ENCODE data around the gene MEIS1.

DNA sequence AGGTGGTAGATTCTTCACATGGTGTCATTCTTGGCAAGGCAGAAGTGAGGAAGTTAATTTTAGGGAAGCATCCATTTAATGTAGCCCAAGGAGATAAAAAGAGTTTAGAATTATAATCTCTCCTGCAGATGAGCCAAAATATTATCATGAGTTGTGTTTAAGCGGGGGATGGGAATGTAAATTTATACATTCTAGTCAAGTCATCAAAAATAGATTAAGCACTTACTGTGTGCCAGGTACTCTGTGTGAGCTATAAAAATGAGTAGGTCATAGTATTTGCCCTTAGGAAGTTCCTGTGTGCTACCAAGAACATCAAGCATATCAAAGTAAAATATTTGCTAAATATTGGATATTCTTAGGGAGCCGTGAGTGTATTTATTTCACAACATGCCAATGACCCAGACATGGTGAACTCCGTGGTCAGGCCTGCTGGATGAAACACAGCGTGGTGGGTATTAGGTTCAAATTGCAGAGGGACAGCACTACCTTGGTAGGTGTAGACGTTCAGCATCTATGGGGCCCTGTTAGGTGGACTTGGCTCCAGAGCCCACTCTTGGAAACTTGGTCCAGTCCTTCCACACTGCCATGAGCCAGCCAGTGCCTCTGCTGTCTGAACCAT is 37.4 kb downstream of the MEIS1 start:
- TF ChIP-seq EZH2 (IDR thresholded peaks at IDR 0.05): no peak
- TF ChIP-seq POLR2AphosphoS5 (IDR thresholded peaks at IDR 0.05; ENCODE audit: borderline replicate concordance, low read depth, low read length): no peak
- TF ChIP-seq FOXP2 (optimal IDR thresholded peaks at IDR 0.05; ENCODE audit: control extremely low read depth, extremely low read length, insufficient read depth): no peak
